Muscle layer of duodenum (tissue), 2 donors: Measurements from ENCODE around the gene BAIAP2L1.

ENCODE experiments used
- H3K27ac ChIP-seq: one replicate; pipeline ENCODE4 v1.7.0; 2013; ENCODE audit warnings: mild to moderate bottlenecking, low read length
- H3K27me3 ChIP-seq: one replicate; pipeline ENCODE4 v1.7.0; 2013; ENCODE audit warnings: low read depth, mild to moderate bottlenecking, control low read depth, low read length
- H3K36me3 ChIP-seq, 2 donors: one replicate each; pipeline ENCODE4 v1.7.0; 2013; ENCODE audit warnings: low read length in 2 of 2, control low read depth in 1 of 2, mild to moderate bottlenecking in 1 of 2; ENCODE audit not compliant: insufficient read depth in 2 of 2, control insufficient read depth in 1 of 2
- H3K4me1 ChIP-seq, 2 donors: one replicate each; pipeline ENCODE4 v1.7.0; 2013; ENCODE audit warnings: low read length in 2 of 2, mild to moderate bottlenecking in 2 of 2, control low read depth in 1 of 2, moderate library complexity in 1 of 2; ENCODE audit not compliant: insufficient read depth in 2 of 2, control insufficient read depth in 1 of 2
- H3K4me3 ChIP-seq, 2 donors: one replicate each; pipeline ENCODE4 v1.7.0; 2013; ENCODE audit warnings: low read length in 2 of 2, low read depth in 1 of 2, mild to moderate bottlenecking in 1 of 2
- H3K9me3 ChIP-seq, 2 donors: one replicate each; pipeline ENCODE4 v1.7.0; 2013; ENCODE audit warnings: low read length in 2 of 2, control low read depth in 1 of 2, mild to moderate bottlenecking in 1 of 2; ENCODE audit not compliant: control insufficient read depth in 1 of 2
- donor health status: healthy.

Gene BAIAP2L1

DNA sequence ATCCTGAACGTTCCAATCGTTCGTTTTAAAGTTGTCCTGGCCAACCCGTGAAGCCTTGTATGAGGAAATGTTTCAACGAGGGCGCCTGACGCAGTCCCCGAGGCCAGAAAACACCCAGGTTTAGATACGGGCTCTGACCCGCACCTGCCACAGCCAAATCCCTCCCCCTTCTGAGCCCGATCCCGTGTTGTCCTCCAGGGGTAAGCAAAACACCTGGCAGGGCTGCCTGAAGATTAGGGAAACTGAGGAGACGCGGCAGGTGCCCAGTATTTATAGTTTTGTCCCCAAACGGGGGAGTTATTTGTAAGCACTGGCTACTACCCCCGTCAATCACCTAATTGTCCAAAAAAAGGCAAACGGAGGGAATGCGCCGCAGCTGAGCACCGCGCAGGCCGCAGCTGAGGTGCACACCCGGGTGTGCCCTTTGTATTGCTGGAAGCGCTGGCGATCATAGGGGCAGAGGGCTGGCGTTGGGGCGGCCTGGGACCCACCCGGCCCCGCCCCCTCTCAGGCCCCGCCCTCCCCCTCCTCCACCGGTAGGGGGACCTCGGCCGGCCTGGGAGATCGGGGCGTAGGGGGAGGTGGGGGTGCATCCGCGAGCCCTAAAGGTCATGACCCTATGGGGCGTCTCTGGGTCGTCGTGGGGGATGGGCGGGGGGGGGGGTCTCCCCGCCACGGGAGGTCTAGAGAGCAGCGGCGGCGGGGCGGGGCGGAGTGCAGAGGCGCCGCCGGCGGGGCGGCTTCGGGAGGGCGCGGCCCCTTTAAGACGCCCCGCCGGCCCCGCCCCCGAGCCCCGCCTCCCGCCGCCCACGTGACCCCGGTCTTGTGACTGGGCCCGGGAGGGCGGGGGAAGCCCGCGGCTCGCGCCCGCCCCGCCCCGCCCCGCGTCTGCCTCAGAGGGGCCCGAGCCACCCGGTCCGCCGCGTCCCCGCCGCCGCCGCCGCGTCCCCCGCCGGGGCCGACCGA lies 119.8 kb downstream of the BAIAP2L1 start, which contains the start of gene BRI3:
Gene BRI3 (plus strand): TSS at position 896 of the 966 bp plus-strand sequence. CDS start 110 bp downstream, outside the sequence.
- Histone ChIP-seq H3K27me3 (no peaks in the 10 kb centered on the region), H3K4me1 (peaks cover 25 to 43% of the 10 kb centered on the region in 2 donors), H3K27ac (peak within 1 kb of the TSS; percentile 96), H3K4me3 (peak within 1 kb of the TSS; percentile 86 to 87), H3K9me3 (no peaks in the 10 kb centered on the region), H3K36me3 (peaks cover 0 to 3% of the 10 kb centered on the region in 2 donors)

DNA sequence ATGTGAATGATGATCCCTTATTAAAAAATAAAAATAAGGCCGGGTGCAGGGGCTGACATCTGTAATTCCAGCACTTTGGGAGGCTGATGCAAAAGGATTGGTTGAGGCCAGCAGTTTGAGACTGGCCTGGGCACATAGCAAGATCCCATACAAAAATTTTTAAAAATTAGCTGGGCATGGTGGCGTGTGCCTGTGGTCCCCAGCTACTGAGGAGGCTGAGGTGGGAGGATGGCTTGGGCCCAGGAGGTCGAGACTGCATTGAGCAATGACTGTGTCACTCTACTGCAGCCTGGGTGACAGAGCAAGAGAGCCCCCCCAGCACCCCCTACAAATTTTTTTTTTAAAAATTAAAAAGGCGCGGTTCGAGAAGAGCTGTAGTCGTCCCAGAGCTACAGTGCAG lies 120.6 kb downstream of the BAIAP2L1 start:
- H3K4me3 ChIP-seq: peak overlapping the region; percentile 70 to 84
- peaks cover 18 to 35% of the 10 kb centered on the region in 2 donors for H3K4me1 ChIP-seq
- no peaks in the 10 kb centered on the region for H3K9me3 ChIP-seq

DNA sequence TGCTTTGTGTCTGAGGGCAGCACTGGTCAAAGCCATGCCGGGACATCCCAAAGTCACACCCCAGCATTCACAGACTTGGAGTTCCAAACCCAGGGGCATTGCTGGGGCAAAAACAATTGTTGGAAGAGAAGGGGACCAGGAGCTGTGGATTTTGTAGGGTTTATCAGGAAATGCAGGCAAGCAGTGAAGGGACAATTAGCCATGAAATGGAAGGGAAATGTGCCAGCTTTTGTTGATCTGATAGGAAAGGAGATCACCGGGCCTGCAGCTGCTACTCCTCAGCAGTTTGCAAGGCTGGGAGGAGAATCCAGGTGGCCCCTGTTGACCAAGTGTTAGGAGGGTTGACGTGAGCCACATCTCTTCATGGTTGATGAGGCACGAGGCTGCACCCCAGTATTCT lies 122.0 kb downstream of the BAIAP2L1 start:
- H3K4me3 ChIP-seq: no peak overlapping the region
- no peaks in the 10 kb centered on the region for H3K36me3 ChIP-seq
- H3K27me3 ChIP-seq: no peaks in the 10 kb centered on the region
- no peaks in the 10 kb centered on the region for H3K9me3 ChIP-seq
- H3K27ac ChIP-seq: no peak overlapping the region
- H3K4me1 ChIP-seq: peaks cover 7 to 22% of the 10 kb centered on the region in 2 donors

More for the DNA sequence above, 120.6 kb downstream of the BAIAP2L1 start:
- Histone ChIP-seq H3K27ac (peak overlapping the region; percentile 94), H3K27me3 (no peaks in the 10 kb centered on the region), H3K36me3 (no peaks in the 10 kb centered on the region)

DNA sequence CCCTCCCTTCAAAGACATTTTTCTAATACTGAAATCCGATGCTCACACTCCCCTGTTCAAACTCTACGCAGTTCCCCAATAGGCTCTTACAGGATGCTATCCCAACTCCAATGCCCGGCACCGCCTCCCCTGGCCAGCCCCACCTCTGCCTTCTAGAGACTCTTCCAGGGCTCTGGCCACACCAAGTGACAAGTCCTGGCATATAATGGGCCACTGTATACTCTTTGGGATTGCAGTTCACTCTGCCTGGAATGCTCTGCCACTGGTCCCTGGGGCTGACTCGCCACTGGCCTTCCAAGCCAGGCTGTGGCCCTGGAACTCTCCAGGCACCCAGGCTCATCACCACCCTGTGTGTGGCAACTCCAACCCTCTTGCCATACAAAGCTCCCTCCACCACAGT lies 122.5 kb downstream of the BAIAP2L1 start:
- Histone ChIP-seq H3K27ac (no peak overlapping the region), H3K36me3 (no peaks in the 10 kb centered on the region), H3K4me1 (peaks cover 7 to 17% of the 10 kb centered on the region in 2 donors), H3K9me3 (no peaks in the 10 kb centered on the region), H3K27me3 (no peaks in the 10 kb centered on the region), H3K4me3 (no peak overlapping the region)

DNA sequence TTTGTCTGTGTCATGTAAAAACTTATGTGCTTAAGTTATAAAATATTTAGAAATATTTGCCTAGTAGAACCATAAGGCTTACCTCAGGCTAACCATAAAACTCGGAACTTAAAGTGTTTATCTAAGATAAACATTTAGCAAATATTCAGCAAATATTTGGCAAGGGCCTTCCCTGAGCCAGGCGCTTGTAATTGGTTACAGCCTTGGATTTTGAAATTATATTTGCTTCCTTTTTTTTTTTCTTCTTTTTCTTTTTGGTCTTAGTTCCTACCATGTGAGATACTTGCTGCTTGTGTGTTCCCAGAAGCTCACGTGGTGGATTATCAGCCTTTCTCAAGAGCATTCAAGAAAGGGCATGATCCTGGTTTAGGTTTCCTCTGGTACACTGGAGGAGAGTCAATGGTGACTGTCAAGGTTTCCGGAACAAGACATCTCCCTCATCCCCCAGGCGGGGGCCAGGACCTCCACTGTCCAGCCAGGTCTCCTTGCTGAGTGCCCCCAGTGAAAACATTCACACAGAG lies 124.6 kb downstream of the BAIAP2L1 start:
- H3K36me3 ChIP-seq: no peaks in the 10 kb centered on the region
- H3K4me3 ChIP-seq: no peak overlapping the region
- no peaks in the 10 kb centered on the region for H3K27me3 ChIP-seq
- H3K4me1 ChIP-seq: peaks cover 7% of the 10 kb centered on the region in 2 donors
- peak overlapping the region; percentile 29 for H3K27ac ChIP-seq
- H3K9me3 ChIP-seq: no peaks in the 10 kb centered on the region

DNA sequence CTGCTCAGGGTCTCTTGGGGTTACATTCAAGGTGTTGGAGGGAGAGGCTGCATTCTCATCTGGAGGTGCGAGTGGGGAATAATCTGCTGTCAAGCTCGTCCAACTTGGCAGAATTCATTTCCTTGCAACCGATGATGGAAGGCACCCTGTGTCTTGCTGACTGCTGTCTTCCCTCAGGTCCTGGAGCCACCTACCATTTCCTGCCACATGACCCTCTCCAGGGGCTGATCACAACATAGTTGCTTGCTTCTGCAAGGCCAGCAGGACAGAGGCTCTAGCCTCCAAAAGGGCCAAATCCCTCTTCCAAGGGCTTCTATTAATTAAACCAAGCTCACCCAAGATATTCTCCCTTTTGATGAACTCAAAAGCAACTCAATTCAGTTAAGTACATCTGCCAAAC lies 133.6 kb downstream of the BAIAP2L1 start:
- Histone ChIP-seq H3K4me1 (no peaks in the 10 kb centered on the region), H3K27ac (no peak overlapping the region), H3K9me3 (no peaks in the 10 kb centered on the region), H3K36me3 (no peaks in the 10 kb centered on the region), H3K4me3 (no peak overlapping the region), H3K27me3 (no peaks in the 10 kb centered on the region)

DNA sequence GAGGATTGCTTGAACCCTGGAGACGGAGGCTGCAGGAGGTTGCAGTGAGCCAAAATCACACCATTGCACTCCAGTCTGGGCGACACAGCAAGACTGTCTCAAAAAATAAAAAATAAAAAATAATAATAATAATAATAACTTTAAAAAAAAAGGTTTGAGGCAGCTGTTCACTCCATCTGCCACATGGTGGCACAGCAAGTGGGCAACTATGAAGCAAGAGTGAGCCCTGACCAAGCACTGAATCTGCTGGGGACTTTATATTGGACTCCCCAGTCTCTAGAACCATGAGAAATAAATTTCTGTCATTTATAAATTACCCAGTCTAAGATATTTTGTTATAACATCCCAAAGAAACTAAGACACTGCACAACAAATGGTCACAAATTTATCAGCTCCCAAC lies 134.1 kb downstream of the BAIAP2L1 start:
- Histone ChIP-seq H3K4me1 (no peaks in the 10 kb centered on the region), H3K9me3 (no peaks in the 10 kb centered on the region), H3K27me3 (no peaks in the 10 kb centered on the region)

DNA sequence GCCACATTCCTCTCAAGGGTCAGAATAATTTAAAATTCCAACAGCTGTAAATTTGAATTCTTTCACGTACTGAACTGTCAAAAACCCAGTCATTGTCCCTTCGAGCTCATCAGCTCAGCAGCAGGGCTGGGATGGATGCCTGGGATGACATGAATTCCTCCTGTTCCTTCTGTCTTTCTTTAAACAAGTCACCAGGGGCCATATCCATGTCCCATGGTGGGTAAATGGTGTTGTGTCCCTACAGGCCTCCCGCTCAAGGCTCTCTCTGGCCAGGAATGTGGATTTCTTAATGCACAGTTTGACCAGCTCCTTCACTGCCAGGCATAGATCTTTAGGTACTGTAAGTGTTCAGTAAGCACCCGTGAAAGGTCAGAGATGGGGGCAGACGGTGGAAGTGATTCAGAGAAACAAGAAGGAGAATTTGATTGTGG lies 135.0 kb downstream of the BAIAP2L1 start:
- Histone ChIP-seq H3K27me3 (no peaks in the 10 kb centered on the region), H3K4me3 (no peak overlapping the region), H3K27ac (no peak overlapping the region), H3K9me3 (no peaks in the 10 kb centered on the region), H3K36me3 (peaks cover 0 to 5% of the 10 kb centered on the region in 2 donors), H3K4me1 (no peaks in the 10 kb centered on the region)

More for the DNA sequence above, 134.1 kb downstream of the BAIAP2L1 start:
- Histone ChIP-seq H3K36me3 (no peaks in the 10 kb centered on the region), H3K4me3 (no peak overlapping the region), H3K27ac (no peak overlapping the region)

DNA sequence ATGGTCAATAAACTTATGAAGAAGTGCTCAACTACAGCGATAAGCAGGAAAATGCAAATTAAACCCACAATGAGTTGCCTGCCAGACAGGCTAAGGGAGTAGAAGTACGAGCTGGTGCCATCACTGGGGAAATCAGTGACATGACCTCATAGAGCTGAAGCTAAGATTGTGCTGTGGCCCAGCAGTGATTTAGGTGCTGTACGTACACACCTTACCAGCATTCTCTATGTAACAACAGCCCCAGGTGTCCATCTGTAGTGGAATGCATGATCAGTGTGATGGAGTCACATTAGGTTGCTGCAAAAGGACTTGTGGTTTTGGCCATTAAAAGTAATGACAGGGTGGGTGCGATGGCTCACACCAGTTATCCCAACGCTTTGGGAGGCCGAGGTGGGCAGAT lies 143.2 kb downstream of the BAIAP2L1 start:
- peaks cover 0 to 10% of the 10 kb centered on the region in 2 donors for H3K4me1 ChIP-seq
- H3K4me3 ChIP-seq: no peak overlapping the region
- no peaks in the 10 kb centered on the region for H3K27me3 ChIP-seq
- no peak overlapping the region for H3K27ac ChIP-seq
- no peaks in the 10 kb centered on the region for H3K9me3 ChIP-seq
- H3K36me3 ChIP-seq: peaks cover 10 to 13% of the 10 kb centered on the region in 2 donors

DNA sequence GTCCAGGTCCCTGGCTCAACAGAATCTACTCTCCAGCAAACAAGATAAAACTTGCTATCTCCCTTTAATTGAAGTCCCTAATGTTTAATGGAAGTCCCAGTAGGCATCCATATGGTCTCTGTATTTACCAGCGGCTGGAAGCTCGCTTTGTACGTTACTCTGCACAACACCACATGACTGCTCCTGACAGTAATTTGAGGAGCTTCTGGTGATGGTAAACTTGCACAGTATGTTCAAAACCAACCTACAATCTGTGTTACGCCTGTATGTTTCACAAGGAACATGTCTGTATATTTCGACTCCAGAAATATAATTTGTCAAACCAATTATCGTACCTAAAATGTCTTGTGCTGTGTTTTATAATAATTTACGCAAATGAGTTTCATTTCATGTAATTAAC lies 144.5 kb downstream of the BAIAP2L1 start:
- Histone ChIP-seq H3K36me3 (peaks cover 10 to 13% of the 10 kb centered on the region in 2 donors), H3K4me1 (peaks cover 2 to 16% of the 10 kb centered on the region in 2 donors), H3K27me3 (no peaks in the 10 kb centered on the region), H3K9me3 (no peaks in the 10 kb centered on the region), H3K4me3 (no peak overlapping the region), H3K27ac (no peak overlapping the region)

DNA sequence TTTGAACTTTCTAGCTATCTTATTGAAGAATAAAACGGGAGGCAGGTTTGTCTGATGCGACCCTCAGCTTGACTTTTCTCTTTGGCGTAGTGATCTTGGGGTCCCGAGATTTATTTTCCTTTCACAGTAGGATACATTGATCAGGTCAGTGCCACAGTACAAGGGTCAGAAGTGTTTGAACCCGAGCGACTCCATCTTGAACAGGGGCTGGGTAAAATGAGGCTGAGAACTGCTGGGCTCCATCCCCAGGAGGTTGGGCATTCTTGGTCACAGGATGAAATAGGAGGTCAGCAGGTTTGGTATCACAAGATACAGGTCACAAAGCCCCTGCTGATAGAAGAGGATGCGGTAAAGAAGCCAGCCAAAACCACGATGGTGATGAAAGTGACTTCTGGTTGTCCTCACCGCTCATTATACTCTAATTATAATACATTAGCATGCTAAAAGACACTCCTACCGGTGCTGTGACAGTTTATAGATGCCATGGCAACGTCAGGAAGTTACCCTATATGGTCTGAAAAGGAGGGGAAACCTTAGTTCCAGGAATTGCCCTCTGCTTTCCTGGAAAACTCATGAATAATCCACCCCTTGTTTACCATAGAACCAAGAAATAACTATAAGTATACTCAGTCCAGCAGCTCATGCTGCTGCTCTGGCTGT lies 145.8 kb downstream of the BAIAP2L1 start:
- Histone ChIP-seq H3K27me3 (no peaks in the 10 kb centered on the region), H3K4me1 (peaks cover 11 to 28% of the 10 kb centered on the region in 2 donors), H3K27ac (no peak overlapping the region), H3K4me3 (no peak overlapping the region), H3K9me3 (no peaks in the 10 kb centered on the region), H3K36me3 (peaks cover 0 to 13% of the 10 kb centered on the region in 2 donors)
